GM21447 (cell line): ENCODE results near the gene NBPF1.
"Not testable (repeated sequence)": the region's sequence is repeated elsewhere in the genome, so short reads cannot be mapped to it uniquely, and the experiment has no call there.

Experiments used
- ATAC-seq: cut with Tn5 transposase; IDR thresholded peaks from one replicate; pipeline ENCODE4 v1.9.1; 2021; ENCODE audit not compliant: unreplicated experiment

Gene NBPF1

DNA sequence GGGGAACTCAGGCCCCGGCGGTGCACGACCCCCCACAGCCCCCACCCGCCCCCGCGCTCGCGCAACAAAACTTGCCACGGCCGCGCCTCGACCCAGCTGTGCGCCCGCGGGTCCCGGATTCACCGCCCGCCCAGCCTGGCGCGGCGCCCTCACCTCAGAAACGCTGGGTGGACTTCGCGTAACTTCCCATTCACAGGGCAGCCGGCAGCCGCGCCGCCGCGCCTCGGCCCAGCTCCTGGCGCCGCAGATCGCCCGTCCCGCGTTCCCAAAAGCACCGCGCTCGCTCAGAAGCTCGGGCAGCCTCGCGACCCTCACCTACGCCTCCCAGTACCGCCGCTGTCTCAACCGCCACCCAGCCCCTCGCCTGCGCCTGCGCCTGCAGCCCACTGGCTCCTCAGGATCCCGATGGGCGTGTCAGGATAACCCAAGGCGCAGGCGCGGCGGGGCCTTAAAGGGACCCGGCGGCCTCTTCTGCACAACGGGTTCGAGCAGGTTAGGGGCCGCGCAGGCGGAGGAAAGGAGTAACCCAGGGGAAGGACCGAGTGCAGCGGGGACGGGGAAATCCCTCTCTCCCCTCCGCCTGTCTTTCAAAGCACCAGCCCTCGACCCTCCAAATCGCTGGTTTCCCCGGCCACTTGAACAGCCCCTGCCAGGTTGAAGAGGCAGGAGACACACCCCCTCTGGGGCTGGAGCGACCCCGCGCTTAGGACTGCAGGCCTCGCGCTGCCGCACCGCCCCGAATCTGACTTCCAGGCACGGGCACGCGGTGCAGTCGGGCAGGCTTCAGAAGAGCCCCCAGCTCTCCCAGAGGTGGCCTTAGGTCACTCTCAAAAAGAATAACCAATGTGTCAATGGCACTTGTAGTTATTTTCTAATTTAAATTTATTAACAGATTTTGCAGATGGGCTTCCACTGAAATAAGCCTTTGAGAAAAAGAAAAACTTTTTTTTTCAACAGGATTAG, at the start of gene NBPF1:
TSS of gene NBPF1 (minus strand) at position 380 of the 963 bp plus-strand sequence.
- ATAC-seq: peak; percentile 83

DNA sequence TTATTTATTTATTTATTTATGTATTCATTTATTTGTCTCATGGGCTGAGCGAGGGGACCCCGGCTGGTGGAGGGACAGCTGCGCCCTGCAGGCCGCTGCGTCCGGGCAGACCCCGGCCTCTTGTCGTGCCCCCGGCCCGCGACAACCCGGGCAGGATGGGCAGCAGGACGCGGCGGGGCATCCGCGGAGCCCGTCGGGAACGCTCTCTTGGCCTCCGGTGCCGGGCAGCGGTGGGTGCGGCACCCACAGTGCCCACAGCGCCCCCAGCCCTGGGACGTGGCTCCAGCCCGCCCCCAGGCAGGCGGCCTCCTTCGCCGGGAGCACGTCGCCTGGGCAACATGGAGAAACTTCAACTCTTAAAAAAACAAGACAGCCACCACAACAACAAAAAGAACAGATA, 44.9 kb upstream of the NBPF1 start:
- ATAC-seq: not testable (repeated sequence)

DNA sequence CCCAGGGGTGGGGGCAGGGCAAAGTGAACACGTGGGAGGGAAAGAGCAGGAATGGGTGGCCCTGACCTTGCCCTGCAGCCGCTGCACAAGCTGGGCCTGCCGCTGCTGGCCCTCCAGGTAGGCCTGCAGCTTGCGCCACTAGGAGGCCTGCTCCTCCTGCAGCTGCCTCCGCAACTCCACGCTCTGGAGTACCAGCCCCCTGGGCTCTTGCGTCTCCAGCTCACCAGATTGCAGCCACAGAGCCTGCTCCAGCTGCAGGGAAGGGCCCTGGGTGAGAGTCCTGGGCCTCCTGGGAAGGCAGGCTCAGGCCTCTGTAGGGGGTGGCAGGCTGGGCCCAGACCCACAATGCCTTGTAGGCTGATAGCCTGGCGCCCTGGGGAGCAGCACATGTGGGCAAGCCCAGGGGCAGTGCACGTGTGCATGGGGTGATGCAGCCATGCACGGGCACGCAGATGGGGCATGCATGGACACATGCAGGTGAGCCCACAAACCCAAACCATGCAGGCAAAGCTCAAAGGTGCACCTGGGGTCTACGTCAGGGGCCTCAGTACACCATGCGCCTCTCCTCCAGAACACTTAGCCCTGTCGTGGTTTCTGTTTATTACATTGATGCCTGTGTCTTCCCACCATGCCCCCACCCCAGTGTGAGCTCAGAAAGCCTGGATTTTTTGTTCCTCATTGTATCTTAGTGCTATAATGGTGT, 43.8 kb upstream of the NBPF1 start:
- ATAC-seq: not testable (repeated sequence)

DNA sequence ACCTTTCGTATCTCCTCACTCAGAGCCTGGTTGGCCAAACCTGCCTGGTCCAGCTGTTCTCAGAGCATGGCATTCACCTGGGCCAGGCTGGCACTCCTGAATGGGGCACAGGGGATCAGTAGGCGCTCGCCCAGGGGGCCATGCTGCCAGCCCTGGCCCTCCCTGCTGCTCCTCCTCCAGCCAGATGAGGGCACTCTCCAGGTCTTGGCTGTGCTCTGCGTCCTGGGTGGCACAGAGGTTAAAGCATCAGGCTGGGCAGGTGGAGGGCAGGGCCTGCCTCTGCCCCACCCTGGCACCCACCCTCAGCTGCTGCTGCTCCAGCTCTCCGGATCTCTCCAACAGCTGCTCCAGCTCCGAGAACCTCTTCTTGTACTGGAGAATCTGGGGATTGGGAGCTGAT, 43.2 kb upstream of the NBPF1 start:
- not testable (repeated sequence) for ATAC-seq

DNA sequence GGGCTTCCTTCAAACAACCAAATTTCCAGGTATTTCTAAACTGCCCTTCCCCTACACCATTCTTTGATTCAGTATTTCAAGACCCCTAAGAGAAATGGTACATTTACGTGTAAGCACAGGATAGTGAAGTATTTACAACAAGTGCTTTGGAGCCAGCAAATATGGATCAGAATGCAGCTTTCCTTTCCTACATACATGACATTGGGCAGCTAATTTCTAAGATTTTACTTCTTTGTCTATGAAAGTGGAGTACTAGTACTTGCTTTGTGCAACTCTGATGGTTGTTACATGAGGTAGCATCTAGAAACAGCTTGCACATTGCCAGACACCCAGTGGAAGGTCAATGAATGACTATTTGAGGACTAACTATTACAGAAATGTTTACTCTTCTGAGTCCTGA, 38.2 kb upstream of the NBPF1 start:
- not testable (repeated sequence) for ATAC-seq

DNA sequence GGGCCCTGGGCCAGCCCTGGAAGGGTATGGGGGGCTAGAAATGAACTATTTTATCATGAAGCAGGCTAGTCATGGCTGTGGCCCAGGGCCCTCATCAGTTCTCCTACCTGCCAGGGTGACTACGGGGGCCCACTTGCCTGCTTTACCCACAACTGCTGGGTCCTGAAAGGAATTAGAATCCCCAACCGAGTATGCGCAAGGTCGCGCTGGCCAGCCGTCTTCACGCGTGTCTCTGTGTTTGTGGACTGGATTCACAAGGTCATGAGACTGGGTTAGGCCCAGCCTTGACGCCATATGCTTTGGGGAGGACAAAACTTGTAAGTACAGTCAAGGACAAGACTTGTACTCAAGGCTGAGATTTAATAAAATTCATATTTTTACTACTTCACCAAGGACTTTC, 36.6 kb upstream of the NBPF1 start:
- ATAC-seq: not testable (repeated sequence)

DNA sequence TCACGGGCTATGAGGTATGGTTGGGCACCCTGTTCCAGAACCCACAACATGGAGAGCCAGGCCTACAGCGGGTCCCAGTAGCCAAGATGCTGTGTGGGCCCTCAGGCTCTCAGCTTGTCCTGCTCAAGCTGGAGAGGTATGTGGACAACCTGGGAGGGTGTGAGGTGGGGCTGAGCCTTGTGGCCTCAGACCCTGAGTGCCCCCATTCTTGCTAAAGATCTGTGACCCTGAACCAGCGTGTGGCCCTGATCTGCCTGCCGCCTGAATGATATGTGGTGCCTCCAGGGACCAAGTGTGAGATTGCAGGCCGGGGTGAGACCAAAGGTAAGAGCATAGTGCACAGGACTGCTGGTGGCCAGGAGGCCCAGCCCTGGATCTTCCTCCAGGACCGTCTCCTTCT, 36.0 kb upstream of the NBPF1 start:
- not testable (repeated sequence) for ATAC-seq

DNA sequence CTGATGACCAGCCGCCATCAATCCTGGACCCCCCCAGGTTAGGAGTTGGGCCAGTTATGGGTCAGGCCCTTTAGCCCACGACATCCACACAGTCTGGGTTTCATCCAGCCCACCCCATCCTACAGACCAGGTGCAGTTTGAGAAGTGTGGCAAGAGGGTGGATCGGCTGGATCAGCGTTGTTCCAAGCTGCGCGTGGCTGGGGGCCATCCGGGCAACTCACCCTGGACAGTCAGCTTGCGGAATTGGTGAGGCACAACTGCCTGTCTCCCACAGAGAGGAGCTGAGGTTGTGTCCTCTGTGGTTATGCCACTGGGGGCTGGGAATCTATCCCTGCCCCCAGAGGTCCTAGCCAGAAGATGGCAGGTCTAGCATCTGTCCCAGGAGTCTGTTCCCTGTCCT, 35.4 kb upstream of the NBPF1 start:
- not testable (repeated sequence) for ATAC-seq

DNA sequence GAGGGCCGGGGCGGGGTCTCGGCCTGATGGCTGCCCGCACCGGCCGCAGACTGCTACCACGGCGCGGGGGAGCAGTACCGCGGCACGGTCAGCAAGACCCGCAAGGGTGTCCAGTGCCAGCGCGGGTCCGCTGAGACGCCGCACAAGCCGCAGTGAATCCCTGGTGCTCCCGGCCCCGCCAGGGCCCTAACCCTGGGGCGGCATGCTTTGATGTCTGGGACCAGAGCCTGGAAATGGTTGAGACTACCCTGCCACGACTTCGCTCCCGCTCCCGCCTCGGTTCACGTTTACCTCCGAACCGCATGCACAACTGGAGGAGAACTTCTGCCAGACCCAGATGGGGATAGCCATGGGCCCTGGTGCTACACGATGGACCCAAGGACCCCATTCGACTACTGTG, 34.9 kb upstream of the NBPF1 start:
- ATAC-seq: not testable (repeated sequence)

DNA sequence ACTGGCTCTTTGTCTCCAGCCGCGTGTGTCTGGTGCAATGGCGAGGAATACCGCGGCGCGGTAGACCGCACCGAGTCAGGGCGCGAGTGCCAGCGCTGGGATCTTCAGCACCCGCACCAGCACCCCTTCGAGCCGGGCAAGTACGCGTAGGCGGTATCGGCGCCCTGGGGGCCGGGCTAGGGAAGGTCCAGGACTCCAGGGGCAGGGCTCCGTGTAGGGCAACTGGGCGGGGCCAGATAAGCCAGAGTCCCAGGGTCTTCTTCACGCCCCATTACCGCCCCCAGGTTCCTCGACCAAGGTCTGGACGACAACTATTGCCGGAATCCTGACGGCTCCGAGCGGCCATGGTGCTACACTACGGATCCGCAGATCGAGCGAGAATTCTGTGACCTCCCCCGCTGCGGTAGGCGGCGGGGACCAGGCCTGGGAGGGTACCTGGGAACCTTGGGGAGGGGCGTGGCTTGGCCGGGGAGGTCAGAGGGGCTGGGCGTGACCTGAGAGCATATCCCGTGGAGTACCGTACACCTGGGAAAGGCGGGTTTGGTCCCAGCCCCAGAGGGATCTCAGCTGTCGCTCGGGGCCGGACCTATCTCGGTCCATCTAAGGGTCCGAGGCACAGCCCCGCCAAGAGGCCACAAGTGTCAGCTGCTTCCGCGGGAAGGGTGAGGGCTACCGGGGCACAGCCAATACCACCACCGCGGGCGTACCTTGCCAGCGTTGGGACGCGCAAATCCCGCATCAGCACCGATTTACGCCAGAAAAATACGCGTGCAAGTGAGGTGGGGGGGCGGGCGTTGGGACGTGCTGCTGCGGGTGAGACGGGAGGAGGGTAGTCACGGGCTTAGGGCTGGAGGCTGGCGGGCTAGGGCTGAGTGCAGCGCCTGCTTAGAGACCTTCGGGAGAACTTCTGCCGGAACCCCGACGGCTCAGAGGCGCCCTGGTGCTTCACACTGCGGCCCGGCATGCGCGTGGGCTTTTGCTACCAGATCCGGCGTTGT, 34.1 kb upstream of the NBPF1 start:
- not testable (repeated sequence) for ATAC-seq

DNA sequence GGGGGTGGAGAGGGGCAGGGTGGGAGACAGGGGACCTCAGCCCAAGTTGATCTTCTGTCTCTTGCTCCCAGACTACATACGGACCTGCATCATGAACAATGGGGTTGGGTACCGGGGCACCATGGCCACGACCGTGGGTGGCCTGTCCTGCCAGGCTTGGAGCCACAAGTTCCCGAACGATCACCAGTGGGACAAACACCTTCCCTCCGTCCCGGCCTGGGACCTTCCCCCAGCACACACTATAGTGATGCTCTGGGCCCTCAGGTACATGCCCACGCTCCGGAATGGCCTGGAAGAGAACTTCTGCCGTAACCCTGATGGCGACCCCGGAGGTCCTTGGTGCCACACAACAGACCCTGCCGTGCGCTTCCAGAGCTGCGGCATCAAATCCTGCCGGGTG, 33.4 kb upstream of the NBPF1 start:
- not testable (repeated sequence) for ATAC-seq

DNA sequence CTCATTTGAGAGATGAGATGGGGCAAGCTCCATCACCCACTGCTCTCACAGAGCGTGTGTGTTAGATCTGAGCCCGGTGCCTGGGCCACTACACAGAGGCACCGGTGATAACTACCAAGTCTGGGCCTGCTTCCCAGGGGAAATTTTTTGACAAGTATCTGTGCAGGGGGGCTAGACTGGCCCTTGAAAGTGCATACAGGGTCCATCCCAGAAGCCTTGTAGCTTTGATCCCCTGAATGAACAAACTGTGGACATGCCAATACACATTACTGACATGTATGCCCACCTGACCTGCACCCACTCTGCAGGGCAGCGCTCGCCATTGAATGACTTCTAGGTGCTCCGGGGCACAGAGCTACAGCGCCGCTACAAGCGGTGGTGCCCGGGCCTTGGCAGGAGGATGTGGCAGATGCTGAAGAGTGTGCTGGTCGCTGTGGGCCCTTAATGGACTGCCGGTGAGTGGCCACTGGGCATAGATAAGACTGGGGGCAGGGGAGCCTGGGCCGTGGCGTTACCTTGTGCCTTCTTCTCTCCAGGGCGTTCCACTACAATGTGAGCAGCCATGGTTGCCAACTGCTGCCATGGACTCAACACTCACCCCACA, 32.8 kb upstream of the NBPF1 start:
- not testable (repeated sequence) for ATAC-seq

DNA sequence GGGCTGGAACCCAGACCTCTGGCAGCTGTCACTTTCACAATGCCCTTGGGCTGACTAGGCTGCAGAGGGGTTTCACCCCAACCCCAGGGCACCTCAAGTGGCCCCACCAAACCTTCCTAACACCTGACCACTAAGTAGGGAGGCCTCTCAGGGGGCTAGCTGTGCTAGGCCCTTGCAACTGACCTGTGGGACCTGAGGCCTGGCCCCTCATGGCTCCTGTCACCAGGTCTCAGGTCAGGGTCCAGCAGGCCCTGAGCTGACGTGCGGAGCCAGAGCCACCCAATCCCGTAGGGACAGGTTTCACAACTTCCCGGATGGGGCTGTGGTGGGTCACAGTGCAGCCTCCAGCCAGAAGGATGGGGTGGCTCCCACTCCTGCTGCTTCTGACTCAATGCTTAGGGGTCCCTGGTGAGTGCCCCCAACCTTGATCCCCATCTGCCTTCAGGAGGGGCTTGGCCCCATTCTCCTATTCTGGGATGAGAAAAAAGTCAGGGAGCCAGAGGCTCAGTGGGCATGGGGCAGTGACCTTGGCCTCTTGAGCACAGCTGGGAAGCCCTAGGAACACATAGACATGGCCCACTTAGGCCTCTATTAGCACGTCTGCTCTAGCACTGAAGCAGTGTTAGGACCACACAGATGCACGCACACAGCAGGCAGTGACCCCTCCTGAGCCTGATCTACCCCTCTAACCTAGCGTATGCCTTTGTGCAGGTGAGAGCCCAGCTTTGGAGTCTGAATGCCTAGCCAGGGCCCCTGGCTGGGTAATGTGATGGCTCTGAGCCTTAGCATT, 32.1 kb upstream of the NBPF1 start:
- ATAC-seq: not testable (repeated sequence)

DNA sequence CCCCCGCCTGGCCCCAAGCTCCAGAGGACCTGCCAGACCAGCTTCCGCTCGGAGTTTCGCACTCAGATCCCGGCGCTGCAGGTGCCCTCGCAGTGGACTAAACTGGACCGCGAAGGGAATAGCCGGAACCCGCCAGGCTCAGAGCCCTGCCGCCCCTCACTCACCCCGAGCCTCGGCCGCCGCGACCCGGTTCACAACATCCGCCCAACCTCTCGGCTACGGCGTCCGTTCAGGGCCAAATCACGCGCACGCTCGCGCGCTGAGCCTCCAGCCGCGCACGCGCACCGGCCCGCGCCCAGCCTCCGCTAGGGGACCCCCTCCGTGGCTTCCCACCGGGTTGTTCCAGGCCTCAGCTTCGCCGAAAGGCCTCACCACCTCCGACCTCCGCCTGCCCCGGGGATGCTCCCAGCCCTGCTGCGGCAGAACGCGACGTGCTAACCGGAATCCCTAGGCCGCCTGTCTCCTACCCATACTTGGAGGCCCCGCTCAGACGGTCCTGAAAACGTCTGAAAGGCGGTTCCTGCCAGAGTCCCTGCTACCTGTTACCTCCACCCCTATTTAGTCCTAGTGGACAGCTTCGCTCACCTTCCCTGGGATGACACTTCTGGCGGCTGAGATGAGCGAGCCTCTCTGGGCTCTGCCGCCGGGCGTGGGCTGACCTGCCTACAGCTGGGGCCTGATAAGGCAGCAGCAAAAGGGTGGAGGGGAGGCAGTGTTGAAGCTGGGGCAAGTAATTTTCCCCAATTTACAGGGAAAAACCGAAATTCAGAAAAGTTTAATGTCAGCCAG, 31.3 kb upstream of the NBPF1 start:
- peak; percentile 78 for ATAC-seq

DNA sequence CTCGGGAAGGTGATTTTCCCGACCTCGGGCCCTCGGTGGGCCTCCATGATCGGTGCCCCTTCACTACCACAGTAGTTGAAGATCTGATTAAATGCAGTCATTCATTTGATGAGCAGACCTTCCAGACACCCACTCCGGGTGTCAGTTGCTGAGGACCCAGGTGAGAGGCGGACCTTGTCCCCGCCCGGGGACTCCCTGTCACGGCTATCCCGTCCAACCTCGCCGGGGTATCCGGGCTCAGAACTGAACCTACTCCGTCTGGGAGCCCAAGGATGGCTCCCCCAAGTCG, 30.8 kb upstream of the NBPF1 start:
- no peak for ATAC-seq

DNA sequence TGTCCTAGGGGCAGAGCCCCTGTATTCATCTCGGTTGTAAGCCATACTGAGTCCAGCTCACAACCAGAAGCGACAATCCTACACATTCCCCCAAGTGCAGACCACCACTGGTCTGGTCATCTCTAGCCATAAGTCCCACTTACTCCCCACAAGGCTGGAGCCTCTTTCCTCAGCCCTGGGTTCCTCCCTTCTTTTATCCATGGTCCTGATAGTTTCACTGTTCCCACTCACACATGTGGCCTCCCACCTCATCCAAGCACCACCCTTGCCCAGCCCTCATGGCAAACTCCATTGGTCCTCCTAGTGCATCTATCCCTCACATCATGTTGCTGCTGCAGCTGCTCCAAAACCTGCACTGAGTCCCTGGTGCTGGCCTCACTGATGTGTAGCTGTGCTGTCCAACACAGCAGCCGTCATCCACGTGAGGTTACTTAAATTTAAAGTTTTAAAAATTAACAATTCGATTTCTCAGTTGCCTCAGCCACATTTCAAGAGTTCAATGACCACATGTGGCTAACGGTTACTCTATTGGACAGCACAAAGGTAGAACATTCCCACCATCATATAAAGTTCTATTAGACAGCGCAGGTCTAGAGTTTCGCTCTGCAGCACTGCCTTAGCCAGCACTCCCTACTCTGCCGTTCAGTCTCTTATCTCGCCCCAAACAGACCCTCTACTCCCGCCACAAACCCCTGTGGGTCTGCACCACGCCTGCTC, 30.3 kb upstream of the NBPF1 start:
- ATAC-seq: peak; percentile 4

DNA sequence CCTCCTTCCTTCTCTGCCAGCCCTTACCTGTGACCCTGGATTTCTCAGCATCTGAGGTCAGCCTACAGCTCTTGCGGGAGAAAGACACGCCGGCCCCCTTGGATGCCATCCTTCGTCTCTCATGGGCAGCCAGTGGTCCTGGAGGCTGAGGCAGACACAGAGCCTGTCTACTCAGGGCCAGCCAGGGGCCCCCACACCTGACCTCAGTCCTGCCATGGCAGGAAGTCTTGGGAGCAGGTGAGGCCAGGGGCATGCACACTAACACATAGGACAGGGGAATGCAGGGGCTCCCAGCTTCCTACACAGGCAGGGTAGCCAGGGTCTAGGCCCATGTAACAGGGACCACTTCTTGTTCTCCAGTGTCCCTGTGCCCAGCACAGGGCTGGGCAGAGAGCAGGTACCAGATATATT, 29.6 kb upstream of the NBPF1 start:
- ATAC-seq: not testable (repeated sequence)
